ENCODE results near the gene FANCM. TPM values are rescaled to one million over a fixed set of nuclear protein-coding genes. Genes with fewer than 3 reads are reported as not detected.

FANCM gene
- total RNA-seq, 1 donor from 2014 or later = 9.6 TPM

GRCh38 chr14:45118594-45118993, 17.1 kb upstream of the FANCM start:
- Mint-ChIP-seq H3K9me3 (ENCODE audit: unreplicated experiment) (no peaks in the 10 kb centered on the region), H3K36me3 (ENCODE audit: unreplicated experiment) (peaks cover 3% of the 10 kb centered on the region), H3K27me3 (ENCODE audit: unreplicated experiment) (no peaks in the 10 kb centered on the region), H3K4me1 (ENCODE audit: low read depth, unreplicated experiment) (no peaks in the 10 kb centered on the region), H3K4me3 (ENCODE audit: unreplicated experiment) (no peak overlapping the region), H3K27ac (ENCODE audit: unreplicated experiment) (no peak overlapping the region)
- TF ChIP-seq CTCF (IDR thresholded peaks at IDR 0.05; ENCODE audit: partially characterized antibody, unreplicated experiment) = no peak
- DNase-seq = no peak

GRCh38 chr14:45120096-45120495, 15.6 kb upstream of the FANCM start:
- Mint-ChIP-seq H3K27me3 (ENCODE audit: unreplicated experiment) (no peaks in the 10 kb centered on the region), H3K4me1 (ENCODE audit: low read depth, unreplicated experiment) (no peaks in the 10 kb centered on the region), H3K4me3 (ENCODE audit: unreplicated experiment) (no peak overlapping the region), H3K27ac (ENCODE audit: unreplicated experiment) (no peak overlapping the region), H3K9me3 (ENCODE audit: unreplicated experiment) (no peaks in the 10 kb centered on the region), H3K36me3 (ENCODE audit: unreplicated experiment) (peaks cover 3% of the 10 kb centered on the region)
- TF ChIP-seq CTCF (IDR thresholded peaks at IDR 0.05; ENCODE audit: partially characterized antibody, unreplicated experiment) = no peak
- no peak for DNase-seq

- H3K27ac Mint-ChIP-seq (ENCODE audit: unreplicated experiment) = no peak overlapping the region
- no peaks in the 10 kb centered on the region for H3K9me3 Mint-ChIP-seq (ENCODE audit: unreplicated experiment)
- H3K27me3 Mint-ChIP-seq (ENCODE audit: unreplicated experiment) = no peaks in the 10 kb centered on the region
- H3K4me3 Mint-ChIP-seq (ENCODE audit: unreplicated experiment) = no peak overlapping the region
- no peaks in the 10 kb centered on the region for H3K4me1 Mint-ChIP-seq (ENCODE audit: low read depth, unreplicated experiment)
- peaks cover 10% of the 10 kb centered on the region for H3K36me3 Mint-ChIP-seq (ENCODE audit: unreplicated experiment)
- DNase-seq = no peak
- no peak for TF ChIP-seq CTCF (IDR thresholded peaks at IDR 0.05; ENCODE audit: partially characterized antibody, unreplicated experiment)
Measured at GRCh38 chr14:45123271-45123670, 12.5 kb upstream of the FANCM start.

- no peak for DNase-seq
- Mint-ChIP-seq H3K4me1 (ENCODE audit: low read depth, unreplicated experiment) (no peaks in the 10 kb centered on the region), H3K27ac (ENCODE audit: unreplicated experiment) (no peak overlapping the region), H3K4me3 (ENCODE audit: unreplicated experiment) (no peak overlapping the region), H3K36me3 (ENCODE audit: unreplicated experiment) (peaks cover 10% of the 10 kb centered on the region), H3K9me3 (ENCODE audit: unreplicated experiment) (no peaks in the 10 kb centered on the region), H3K27me3 (ENCODE audit: unreplicated experiment) (no peaks in the 10 kb centered on the region)
- TF ChIP-seq CTCF (IDR thresholded peaks at IDR 0.05; ENCODE audit: partially characterized antibody, unreplicated experiment) = no peak
Measured at GRCh38 chr14:45125754-45126153, 10.0 kb upstream of the FANCM start.

- H3K36me3 Mint-ChIP-seq (ENCODE audit: unreplicated experiment) = peaks cover 7% of the 10 kb centered on the region
- H3K4me3 Mint-ChIP-seq (ENCODE audit: unreplicated experiment) = no peak overlapping the region
- no peak overlapping the region for H3K27ac Mint-ChIP-seq (ENCODE audit: unreplicated experiment)
Measured at GRCh38 chr14:45128963-45129629, 6.6 kb upstream of the FANCM start.

More at GRCh38 chr14:45128963-45129629, 6.6 kb upstream of the FANCM start:
- Mint-ChIP-seq H3K9me3 (ENCODE audit: unreplicated experiment) (peaks cover 6% of the 10 kb centered on the region), H3K27me3 (ENCODE audit: unreplicated experiment) (no peaks in the 10 kb centered on the region), H3K4me1 (ENCODE audit: low read depth, unreplicated experiment) (peaks cover 2% of the 10 kb centered on the region)
- no peak for DNase-seq
- TF ChIP-seq CTCF (IDR thresholded peaks at IDR 0.05; ENCODE audit: partially characterized antibody, unreplicated experiment) = no peak

Measured in glutamatergic neuron (in vitro differentiated cells).